Suprapubic skin (tissue), 4 donors: ENCODE results near the gene P2RY13.

Experiments used
- EP300 ChIP-seq: sonication (generic); formaldehyde crosslinking; IDR thresholded peaks from one replicate; pipeline ENCODE4 v1.6.1; 2017; ENCODE audit warnings: antibody characterized with exemption
- POLR2A ChIP-seq, 2 donors: fragments of 450-650 bp; IDR thresholded peaks; one replicate each; pipeline ENCODE4 v1.6.1; 2017; ENCODE audit warnings: antibody characterized with exemption in 2 of 2, mild to moderate bottlenecking in 2 of 2, moderate library complexity in 2 of 2
- POLR2AphosphoS5 ChIP-seq, 3 donors: sonication (generic); formaldehyde crosslinking; IDR thresholded peaks; one replicate each; pipeline ENCODE4 v1.6.1; 2017; ENCODE audit warnings: antibody characterized with exemption in 3 of 3
- TF ChIP-seq, protein P1 (sequence below), 2 donors: fragments of 200-600 bp in 1 of 2; fragments of 450-650 bp in 1 of 2; sonication (generic) in 1 of 2; IDR thresholded peaks; one replicate each; pipeline ENCODE4 v1.5.1; 2016 to 2019; ENCODE audit warnings: antibody characterized with exemption in 2 of 2, mild to moderate bottlenecking in 1 of 2, moderate library complexity in 1 of 2

DNA sequence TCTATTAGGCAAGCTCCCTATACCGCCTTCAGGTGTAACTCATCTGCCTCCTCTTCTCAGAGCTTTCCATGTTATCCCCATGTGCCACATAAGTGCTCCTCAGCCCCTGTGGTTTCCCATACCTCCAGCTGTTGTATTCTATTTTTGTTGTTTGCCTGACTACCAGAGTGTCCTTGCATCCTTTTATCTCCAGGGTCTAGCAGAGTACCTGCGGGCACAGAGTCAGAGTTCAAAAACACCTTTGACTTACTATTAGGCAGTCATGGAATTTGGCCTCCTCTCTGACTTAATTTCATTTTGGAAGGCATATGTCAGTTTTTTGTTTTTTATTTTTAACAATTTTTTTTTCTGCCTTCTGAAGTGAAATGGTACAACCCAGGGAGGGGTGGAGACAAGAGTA lies 19.8 kb downstream of the P2RY13 start:
- TF ChIP-seq POLR2AphosphoS5 (IDR thresholded peaks at IDR 0.05) (no peak), POLR2A (IDR thresholded peaks at IDR 0.05) (no peak), EP300 (no peak)
- TF ChIP-seq, protein P1, sequence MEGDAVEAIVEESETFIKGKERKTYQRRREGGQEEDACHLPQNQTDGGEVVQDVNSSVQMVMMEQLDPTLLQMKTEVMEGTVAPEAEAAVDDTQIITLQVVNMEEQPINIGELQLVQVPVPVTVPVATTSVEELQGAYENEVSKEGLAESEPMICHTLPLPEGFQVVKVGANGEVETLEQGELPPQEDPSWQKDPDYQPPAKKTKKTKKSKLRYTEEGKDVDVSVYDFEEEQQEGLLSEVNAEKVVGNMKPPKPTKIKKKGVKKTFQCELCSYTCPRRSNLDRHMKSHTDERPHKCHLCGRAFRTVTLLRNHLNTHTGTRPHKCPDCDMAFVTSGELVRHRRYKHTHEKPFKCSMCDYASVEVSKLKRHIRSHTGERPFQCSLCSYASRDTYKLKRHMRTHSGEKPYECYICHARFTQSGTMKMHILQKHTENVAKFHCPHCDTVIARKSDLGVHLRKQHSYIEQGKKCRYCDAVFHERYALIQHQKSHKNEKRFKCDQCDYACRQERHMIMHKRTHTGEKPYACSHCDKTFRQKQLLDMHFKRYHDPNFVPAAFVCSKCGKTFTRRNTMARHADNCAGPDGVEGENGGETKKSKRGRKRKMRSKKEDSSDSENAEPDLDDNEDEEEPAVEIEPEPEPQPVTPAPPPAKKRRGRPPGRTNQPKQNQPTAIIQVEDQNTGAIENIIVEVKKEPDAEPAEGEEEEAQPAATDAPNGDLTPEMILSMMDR (IDR thresholded peaks at IDR 0.05) = no peak
